Measurements from ENCODE around the gene MSN. TPM values are rescaled to one million over a fixed set of nuclear protein-coding genes. Genes with fewer than 3 reads are reported as not detected.
A peak's percentile ranks its signal among the peaks of the same experiment; 100 is the strongest.

MSN gene
- total RNA-seq, 3 donors from 2014 or later = 25.9 to 127 (median 66.2) TPM

DNA sequence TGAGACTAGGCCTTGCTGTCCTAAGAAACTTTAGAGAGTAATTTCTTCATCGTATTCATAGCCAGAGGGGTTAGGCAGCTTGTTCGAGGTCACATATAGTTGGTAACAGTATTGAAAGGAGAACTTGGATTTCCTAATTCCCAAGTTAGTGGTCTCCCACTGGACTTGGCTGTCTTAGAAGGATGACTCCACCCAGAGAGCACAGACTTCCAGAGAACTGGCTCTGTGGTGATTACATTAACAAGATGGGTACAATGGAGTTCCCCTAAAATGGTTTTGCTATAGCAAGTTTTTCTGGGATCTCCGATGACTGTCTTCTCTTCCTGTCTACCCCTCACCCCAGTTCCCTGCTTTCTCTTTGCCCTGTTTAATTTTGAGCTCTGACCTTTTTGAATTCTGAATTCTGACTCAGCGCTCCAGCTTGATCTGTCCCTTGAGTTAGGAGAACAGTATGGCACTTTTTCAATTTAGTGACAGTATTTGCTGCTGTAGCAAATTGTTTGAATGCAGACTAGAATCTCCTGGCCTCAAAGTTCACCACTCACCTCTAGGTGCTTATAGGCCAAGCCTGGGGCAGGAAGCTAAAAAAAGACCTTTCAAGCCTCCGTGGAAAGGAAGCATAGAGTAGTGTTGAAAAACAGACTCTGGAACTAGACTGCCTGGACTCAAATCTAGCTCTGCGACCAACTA is 6.9 kb downstream of the MSN start:
- no peaks in the 10 kb centered on the region for H3K9me3 ChIP-seq
- intact Hi-C loops (cut with DNase I, micrococcal nuclease) = no loop called here
- H3K4me3 ChIP-seq = no peak overlapping the region
- peaks cover 7% of the 10 kb centered on the region for H3K4me1 ChIP-seq (ENCODE audit: low read depth)
- DNase-seq (no peak), ATAC-seq (peak; percentile 31)
- TF ChIP-seq, protein P1, sequence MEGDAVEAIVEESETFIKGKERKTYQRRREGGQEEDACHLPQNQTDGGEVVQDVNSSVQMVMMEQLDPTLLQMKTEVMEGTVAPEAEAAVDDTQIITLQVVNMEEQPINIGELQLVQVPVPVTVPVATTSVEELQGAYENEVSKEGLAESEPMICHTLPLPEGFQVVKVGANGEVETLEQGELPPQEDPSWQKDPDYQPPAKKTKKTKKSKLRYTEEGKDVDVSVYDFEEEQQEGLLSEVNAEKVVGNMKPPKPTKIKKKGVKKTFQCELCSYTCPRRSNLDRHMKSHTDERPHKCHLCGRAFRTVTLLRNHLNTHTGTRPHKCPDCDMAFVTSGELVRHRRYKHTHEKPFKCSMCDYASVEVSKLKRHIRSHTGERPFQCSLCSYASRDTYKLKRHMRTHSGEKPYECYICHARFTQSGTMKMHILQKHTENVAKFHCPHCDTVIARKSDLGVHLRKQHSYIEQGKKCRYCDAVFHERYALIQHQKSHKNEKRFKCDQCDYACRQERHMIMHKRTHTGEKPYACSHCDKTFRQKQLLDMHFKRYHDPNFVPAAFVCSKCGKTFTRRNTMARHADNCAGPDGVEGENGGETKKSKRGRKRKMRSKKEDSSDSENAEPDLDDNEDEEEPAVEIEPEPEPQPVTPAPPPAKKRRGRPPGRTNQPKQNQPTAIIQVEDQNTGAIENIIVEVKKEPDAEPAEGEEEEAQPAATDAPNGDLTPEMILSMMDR (IDR thresholded peaks at IDR 0.05) = no peak
- no peaks in the 10 kb centered on the region for H3K36me3 ChIP-seq (ENCODE audit: low read depth)

DNA sequence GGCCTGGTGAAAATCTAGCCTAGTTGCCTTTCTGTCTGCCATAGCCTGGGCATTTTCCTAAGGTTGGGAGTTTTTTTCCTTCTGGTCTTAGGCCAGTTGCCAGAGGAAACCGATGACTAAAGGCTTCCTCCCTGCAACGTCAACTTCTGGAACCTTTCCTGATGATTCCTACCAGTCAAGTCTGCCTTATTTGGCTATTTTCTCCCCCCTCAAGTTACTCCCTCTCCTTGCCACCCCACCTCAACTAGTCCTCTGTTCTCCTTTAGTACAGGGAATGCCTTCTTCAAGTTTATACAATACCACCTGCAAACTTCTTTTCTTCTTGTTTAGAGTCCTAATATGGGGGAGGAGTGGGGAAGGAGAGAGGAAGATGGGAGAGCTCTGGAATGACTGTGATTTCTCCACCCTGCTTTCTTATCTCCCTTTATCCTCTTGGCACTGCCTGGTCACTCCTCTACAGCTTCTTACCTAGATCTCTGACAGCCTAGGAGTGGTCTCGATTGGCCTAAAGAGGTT is 10.6 kb downstream of the MSN start:
- TF ChIP-seq, protein P1 (IDR thresholded peaks at IDR 0.05) = no peak
- ATAC-seq (peak; percentile 28), DNase-seq (peak in 1 of 3 donors; percentile 20)
- H3K9me3 ChIP-seq = no peaks in the 10 kb centered on the region
- H3K36me3 ChIP-seq (ENCODE audit: low read depth) = no peaks in the 10 kb centered on the region
- intact Hi-C loops (cut with DNase I, micrococcal nuclease) = no loop called here
- peaks cover 3% of the 10 kb centered on the region for H3K4me1 ChIP-seq (ENCODE audit: low read depth)
- H3K4me3 ChIP-seq = no peak overlapping the region

DNA sequence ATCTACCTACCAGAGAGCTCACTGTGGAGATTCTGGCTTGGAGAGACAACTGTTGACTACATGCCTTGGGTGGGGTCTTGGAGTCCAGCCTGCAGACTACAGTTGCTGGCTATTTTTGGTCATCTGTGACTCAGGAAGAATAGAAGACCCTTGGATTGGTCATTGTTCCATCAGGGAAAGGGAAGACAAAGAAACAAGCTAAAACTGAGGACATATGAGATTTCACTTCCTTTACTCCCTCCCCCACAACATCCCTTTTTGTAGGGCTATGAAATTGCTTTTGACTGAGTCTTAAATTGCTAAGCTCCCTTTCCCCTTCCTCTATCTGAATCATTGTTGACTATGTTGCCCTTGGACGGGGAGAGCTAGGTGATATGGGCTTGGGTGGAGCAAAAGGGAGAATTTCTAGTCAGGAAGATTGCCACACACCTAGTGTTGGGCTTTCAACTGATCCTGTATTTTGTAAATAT is 11.7 kb downstream of the MSN start:
- intact Hi-C loops (cut with DNase I, micrococcal nuclease) = no loop called here
- H3K36me3 ChIP-seq (ENCODE audit: low read depth) = no peaks in the 10 kb centered on the region
- no peak for DNase-seq
- H3K4me3 ChIP-seq = no peak overlapping the region
- TF ChIP-seq, protein P1 (IDR thresholded peaks at IDR 0.05) = no peak
- peak; percentile 39 for ATAC-seq
- peaks cover 3% of the 10 kb centered on the region for H3K4me1 ChIP-seq (ENCODE audit: low read depth)
- H3K9me3 ChIP-seq = no peaks in the 10 kb centered on the region

DNA sequence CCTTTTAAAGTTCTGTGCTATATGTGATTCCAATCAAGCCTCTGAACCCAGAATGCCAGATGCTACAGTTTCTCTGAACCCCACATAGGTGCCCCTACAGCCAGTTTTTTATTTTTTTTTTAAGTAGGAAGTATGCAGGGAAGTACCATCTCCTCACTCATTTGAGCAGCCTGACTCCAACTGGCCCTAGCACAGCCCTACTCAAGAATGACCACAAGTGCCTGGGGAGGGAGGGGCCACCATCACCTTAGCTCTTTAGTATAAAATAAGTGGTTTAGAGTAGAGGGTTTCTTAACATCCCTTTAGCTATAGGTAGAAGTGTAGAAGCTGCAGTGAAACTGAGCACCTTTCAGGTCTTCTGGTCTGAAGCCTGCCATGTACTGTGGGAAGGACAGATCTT is 14.4 kb downstream of the MSN start:
- ATAC-seq = no peak
- no peaks in the 10 kb centered on the region for H3K36me3 ChIP-seq (ENCODE audit: low read depth)
- H3K4me1 ChIP-seq (ENCODE audit: low read depth) = no peaks in the 10 kb centered on the region
- no peak overlapping the region for H3K4me3 ChIP-seq
- intact Hi-C loops (cut with DNase I, micrococcal nuclease) = no loop called here
- DNase-seq = no peak
- TF ChIP-seq, protein P1 (IDR thresholded peaks at IDR 0.05) = no peak
- no peaks in the 10 kb centered on the region for H3K9me3 ChIP-seq

DNA sequence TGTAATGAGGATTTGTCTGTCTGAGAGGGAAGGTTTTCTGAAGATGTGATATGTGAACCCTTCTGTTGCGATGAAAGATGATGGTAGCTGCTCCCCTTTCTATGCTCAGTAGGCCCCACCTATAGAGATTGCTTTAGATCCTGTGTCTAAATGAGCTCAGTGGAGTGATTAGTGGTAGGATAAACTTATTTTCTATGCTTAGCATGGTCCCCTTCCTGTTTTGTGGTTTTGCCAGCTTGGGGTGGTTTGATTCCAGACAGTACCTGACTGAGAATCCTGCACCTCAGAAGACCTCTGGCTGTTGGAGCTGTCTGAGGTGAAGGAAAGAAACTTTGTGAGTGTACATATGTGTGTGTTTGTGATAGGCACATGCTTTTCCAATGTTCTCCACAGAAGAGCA is 17.7 kb downstream of the MSN start:
- TF ChIP-seq, protein P1 (IDR thresholded peaks at IDR 0.05) = no peak
- intact Hi-C loops (cut with DNase I, micrococcal nuclease) = no loop called here
- H3K4me1 ChIP-seq (ENCODE audit: low read depth) = peaks cover 4% of the 10 kb centered on the region
- DNase-seq = no peak
- ATAC-seq = no peak
- no peaks in the 10 kb centered on the region for H3K9me3 ChIP-seq
- H3K4me3 ChIP-seq = no peak overlapping the region
- no peaks in the 10 kb centered on the region for H3K36me3 ChIP-seq (ENCODE audit: low read depth)
